Transverse colon (tissue), 3 donors: ENCODE results near the gene NHERF2.

Source experiments
- POLR2A ChIP-seq: fragments of 450-650 bp; IDR thresholded peaks from one replicate; pipeline ENCODE4 v1.6.1; 2016; ENCODE audit warnings: antibody characterized with exemption, mild to moderate bottlenecking, moderate library complexity
- POLR2AphosphoS5 ChIP-seq, 3 donors: sonication (generic); formaldehyde crosslinking; IDR thresholded peaks; one replicate each; pipeline ENCODE4 v1.6.1; 2016; ENCODE audit warnings: antibody characterized with exemption in 3 of 3

- TF ChIP-seq POLR2AphosphoS5 (IDR thresholded peaks at IDR 0.05) (no peak), POLR2A (no peak)
Measured at GRCh38 chr16:1991588-1991947, 35.1 kb upstream of the NHERF2 start.
